Testis (tissue), 5 donors: ENCODE measurements around the gene GEMIN5. TPM values are rescaled to one million over a fixed set of nuclear protein-coding genes. Genes with fewer than 3 reads are reported as not detected.
A peak's percentile ranks its signal among the peaks of the same experiment; 100 is the strongest.
"Not testable (repeated sequence)": the region's sequence is repeated elsewhere in the genome, so short reads cannot be mapped to it uniquely, and the experiment has no call there.

Experiments
- DNase-seq: peaks from one replicate; pipeline ENCODE4 v3.0.0-alpha.2; 2019
- H3K27ac ChIP-seq, 2 donors: fragments of 200-600 bp; sonication (generic); one replicate each; pipeline ENCODE4 v1.5.1; 2019
- H3K27me3 ChIP-seq: fragments of 200-600 bp; sonication (generic); one replicate; pipeline ENCODE4 v1.5.1; 2019
- H3K36me3 ChIP-seq: fragments of 200-600 bp; sonication (generic); one replicate; pipeline ENCODE4 v1.5.1; 2017; ENCODE audit warnings: low read depth; ENCODE audit errors: missing control alignments
- H3K4me1 ChIP-seq: fragments of 200-600 bp; sonication (generic); one replicate; pipeline ENCODE4 v1.5.1; 2019
- H3K4me3 ChIP-seq, 2 donors: fragments of 200-600 bp; sonication (generic); one replicate each; pipeline ENCODE4 v1.5.1; 2017 to 2019
- H3K9me3 ChIP-seq: fragments of 200-600 bp; sonication (generic); one replicate; pipeline ENCODE4 v1.5.1; 2017
- POLR2A ChIP-seq: fragments of 450-650 bp; IDR thresholded peaks from one replicate; pipeline ENCODE4 v1.6.1; 2017; ENCODE audit warnings: antibody characterized with exemption, mild to moderate bottlenecking, moderate library complexity
- WGBS, 2 donors: methylation state at CpG; one replicate each; pipeline ENCODE4 v1.1.5; 2018; 5-methylcytosine and 5-hydroxymethylcytosine counted together
- intact Hi-C: fragments of 100-400 bp; cut with DNase I; formaldehyde crosslinking; loops from one replicate; pipeline ENCODE4 v1.15.1; 2023; ENCODE audit warnings: low total_unique reads
- long read RNA-seq, 2 donors: transcript quantifications; one replicate each; lab custom pipeline, GENCODE V29; 2026
- polyA plus RNA-seq: library from polyadenylated mRNA; stranded (reverse); fragments of 350-450 nt; fragmentation: Illumina TruSeq; extraction: RNeasy Lipid Tissue Mini Kit (QIAGEN cat#74804); gene quantifications from one replicate; pipeline ENCODE4 v1.2.3, GENCODE V29; 2014; ENCODE audit warnings: low read depth, low replicate concordance; ENCODE audit not compliant: insufficient read depth
- total RNA-seq, 2 donors: library from RNA; depleted of rRNA; stranded (reverse); fragments of >200 nt; gene quantifications; one replicate each; pipeline ENCODE4 v1.2.3, GENCODE V29; 2016
- TF ChIP-seq, protein P1 (sequence below), 3 experiments: fragments of 450-650 bp in 2 of 3; fragments of 200-600 bp in 1 of 3; sonication (generic) in 1 of 3; IDR thresholded peaks; one replicate each; pipeline ENCODE4 v1.5.1; 2016 to 2019; ENCODE audit warnings: antibody characterized with exemption in 3 of 3, mild to moderate bottlenecking in 2 of 3, moderate library complexity in 1 of 3

GEMIN5 gene, protein sequence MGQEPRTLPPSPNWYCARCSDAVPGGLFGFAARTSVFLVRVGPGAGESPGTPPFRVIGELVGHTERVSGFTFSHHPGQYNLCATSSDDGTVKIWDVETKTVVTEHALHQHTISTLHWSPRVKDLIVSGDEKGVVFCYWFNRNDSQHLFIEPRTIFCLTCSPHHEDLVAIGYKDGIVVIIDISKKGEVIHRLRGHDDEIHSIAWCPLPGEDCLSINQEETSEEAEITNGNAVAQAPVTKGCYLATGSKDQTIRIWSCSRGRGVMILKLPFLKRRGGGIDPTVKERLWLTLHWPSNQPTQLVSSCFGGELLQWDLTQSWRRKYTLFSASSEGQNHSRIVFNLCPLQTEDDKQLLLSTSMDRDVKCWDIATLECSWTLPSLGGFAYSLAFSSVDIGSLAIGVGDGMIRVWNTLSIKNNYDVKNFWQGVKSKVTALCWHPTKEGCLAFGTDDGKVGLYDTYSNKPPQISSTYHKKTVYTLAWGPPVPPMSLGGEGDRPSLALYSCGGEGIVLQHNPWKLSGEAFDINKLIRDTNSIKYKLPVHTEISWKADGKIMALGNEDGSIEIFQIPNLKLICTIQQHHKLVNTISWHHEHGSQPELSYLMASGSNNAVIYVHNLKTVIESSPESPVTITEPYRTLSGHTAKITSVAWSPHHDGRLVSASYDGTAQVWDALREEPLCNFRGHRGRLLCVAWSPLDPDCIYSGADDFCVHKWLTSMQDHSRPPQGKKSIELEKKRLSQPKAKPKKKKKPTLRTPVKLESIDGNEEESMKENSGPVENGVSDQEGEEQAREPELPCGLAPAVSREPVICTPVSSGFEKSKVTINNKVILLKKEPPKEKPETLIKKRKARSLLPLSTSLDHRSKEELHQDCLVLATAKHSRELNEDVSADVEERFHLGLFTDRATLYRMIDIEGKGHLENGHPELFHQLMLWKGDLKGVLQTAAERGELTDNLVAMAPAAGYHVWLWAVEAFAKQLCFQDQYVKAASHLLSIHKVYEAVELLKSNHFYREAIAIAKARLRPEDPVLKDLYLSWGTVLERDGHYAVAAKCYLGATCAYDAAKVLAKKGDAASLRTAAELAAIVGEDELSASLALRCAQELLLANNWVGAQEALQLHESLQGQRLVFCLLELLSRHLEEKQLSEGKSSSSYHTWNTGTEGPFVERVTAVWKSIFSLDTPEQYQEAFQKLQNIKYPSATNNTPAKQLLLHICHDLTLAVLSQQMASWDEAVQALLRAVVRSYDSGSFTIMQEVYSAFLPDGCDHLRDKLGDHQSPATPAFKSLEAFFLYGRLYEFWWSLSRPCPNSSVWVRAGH (N-terminal part only)
- 10 to 100 TPM; 24.1 to 24.7 TPM for total RNA-seq
- 15.8 TPM for polyA plus RNA-seq
- long read RNA-seq, donor 1, full-length matches to known transcripts, result 1 of 151 reads
- long read RNA-seq, donor 1, partial matches to known transcripts, result 150 of 151 reads
- long read RNA-seq, donor 1, other reads (novel, unspliced or antisense), result 0 of 151 reads
- long read RNA-seq, donor 2, result 0 reads

GRCh38 chr5:154937718-154938466 is at the start of gene GEMIN5:
TSS of gene GEMIN5 (minus strand) at chr5:154938211. CDS start at chr5:154938133, 78 bp downstream.
- WGBS, 2 donors, result 0 to 1% methylated on average over 3 to 33 of the region's 61 CpGs
- TF ChIP-seq POLR2A, result no peak
- TF ChIP-seq, protein P1, sequence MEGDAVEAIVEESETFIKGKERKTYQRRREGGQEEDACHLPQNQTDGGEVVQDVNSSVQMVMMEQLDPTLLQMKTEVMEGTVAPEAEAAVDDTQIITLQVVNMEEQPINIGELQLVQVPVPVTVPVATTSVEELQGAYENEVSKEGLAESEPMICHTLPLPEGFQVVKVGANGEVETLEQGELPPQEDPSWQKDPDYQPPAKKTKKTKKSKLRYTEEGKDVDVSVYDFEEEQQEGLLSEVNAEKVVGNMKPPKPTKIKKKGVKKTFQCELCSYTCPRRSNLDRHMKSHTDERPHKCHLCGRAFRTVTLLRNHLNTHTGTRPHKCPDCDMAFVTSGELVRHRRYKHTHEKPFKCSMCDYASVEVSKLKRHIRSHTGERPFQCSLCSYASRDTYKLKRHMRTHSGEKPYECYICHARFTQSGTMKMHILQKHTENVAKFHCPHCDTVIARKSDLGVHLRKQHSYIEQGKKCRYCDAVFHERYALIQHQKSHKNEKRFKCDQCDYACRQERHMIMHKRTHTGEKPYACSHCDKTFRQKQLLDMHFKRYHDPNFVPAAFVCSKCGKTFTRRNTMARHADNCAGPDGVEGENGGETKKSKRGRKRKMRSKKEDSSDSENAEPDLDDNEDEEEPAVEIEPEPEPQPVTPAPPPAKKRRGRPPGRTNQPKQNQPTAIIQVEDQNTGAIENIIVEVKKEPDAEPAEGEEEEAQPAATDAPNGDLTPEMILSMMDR (IDR thresholded peaks at IDR 0.05), result no peak
- H3K4me1 ChIP-seq, result peaks cover 19% of the 10 kb centered on the region
- peak; percentile 92 for DNase-seq
- H3K9me3 ChIP-seq, result no peaks in the 10 kb centered on the region
- no peaks in the 10 kb centered on the region for H3K27me3 ChIP-seq
- peak within 1 kb of the TSS; percentile 79 to 81 for H3K4me3 ChIP-seq
- H3K36me3 ChIP-seq, result no peaks in the 10 kb centered on the region
- H3K27ac ChIP-seq, result peak within 1 kb of the TSS; percentile 20 to 80
- intact Hi-C loops, result no loop called here

DNA sequence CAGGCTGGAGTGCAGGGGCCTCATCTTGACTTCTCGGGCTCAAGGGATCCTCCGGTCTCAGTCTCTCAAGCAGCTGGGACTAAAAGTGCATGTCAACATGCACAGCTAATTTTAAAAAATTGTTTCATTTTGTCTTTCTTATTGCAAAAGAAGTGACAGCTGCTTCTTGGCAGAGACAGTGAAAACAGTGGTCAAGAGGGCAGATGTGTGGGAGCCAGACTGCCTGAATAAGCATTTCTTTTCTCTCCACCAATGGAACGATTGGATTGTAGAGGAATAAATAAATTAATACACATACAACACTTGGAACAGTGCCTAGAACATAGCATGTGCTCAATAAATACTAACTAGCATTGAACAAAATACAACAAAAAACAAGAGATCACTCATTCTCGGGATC is 48.1 kb upstream of the GEMIN5 start:
- Histone ChIP-seq H3K27me3 (no peaks in the 10 kb centered on the region), H3K9me3 (no peaks in the 10 kb centered on the region), H3K36me3 (no peaks in the 10 kb centered on the region), H3K4me3 (no peak overlapping the region), H3K4me1 (no peaks in the 10 kb centered on the region), H3K27ac (no peak overlapping the region)
- peak; percentile 64 for DNase-seq
- WGBS, 2 donors, result 48 to 57% methylated on average over 4 of the region's 4 CpGs
- no peak for TF ChIP-seq POLR2A
- TF ChIP-seq, protein P1 (IDR thresholded peaks at IDR 0.05), result no peak
- intact Hi-C loops, result no loop called here

GRCh38 chr5:154984946-154985516 is 47.0 kb upstream of the GEMIN5 start:
- no peak overlapping the region for H3K27ac ChIP-seq
- no peak for TF ChIP-seq POLR2A
- TF ChIP-seq, protein P1 (IDR thresholded peaks at IDR 0.05), result no peak
- no peaks in the 10 kb centered on the region for H3K9me3 ChIP-seq
- H3K27me3 ChIP-seq, result no peaks in the 10 kb centered on the region
- no peak for DNase-seq
- no peaks in the 10 kb centered on the region for H3K4me1 ChIP-seq
- H3K4me3 ChIP-seq, result no peak overlapping the region
- intact Hi-C loops, result no loop called here
- no peaks in the 10 kb centered on the region for H3K36me3 ChIP-seq
- 69 to 71% methylated on average over 8 of the region's 8 CpGs for WGBS, 2 donors

- DNase-seq, H3K27me3 ChIP-seq, intact Hi-C loops, H3K4me3 ChIP-seq, H3K36me3 ChIP-seq, H3K27ac ChIP-seq, H3K9me3 ChIP-seq, H3K4me1 ChIP-seq: not testable (repeated sequence)
- WGBS, 2 donors, result 76 to 86% methylated on average over 2 of the region's 2 CpGs
These were observed 40.3 kb upstream of the GEMIN5 start for GRCh38 chr5:154978294-154978693.
